Keratinocyte (primary cell): ENCODE results near the gene KRTAP3-2. TPM values are rescaled to one million over a fixed set of nuclear protein-coding genes. Genes with fewer than 3 reads are reported as not detected.
A peak's percentile ranks its signal among the peaks of the same experiment; 100 is the strongest.

Experiments used
- DNase-seq: peaks from one replicate; pipeline ENCODE4 v3.0.0-alpha.2; 2011; ENCODE audit warnings: low read depth, missing footprints, low spot score
- FAIRE-seq: peaks from 2 replicates; lab custom pipeline; 2011; peaks lifted over from hg19 to GRCh38; lab: Jason Lieb, UNC
- H2AFZ ChIP-seq: 2 replicates; pipeline ENCODE4 v1.6.0; 2012; ENCODE audit warnings: low read length, control low read depth, inconsistent platforms; ENCODE audit not compliant: control insufficient read depth
- H3K27ac ChIP-seq: 2 replicates; pipeline ENCODE4 v1.5.1; 2011; ENCODE audit warnings: low read length; ENCODE audit not compliant: control insufficient read depth, insufficient read depth
- H3K27me3 ChIP-seq: 3 replicates; pipeline ENCODE4 v1.6.0; 2011; ENCODE audit warnings: low read length; ENCODE audit not compliant: control insufficient read depth, insufficient read depth; ENCODE audit errors: extremely low read depth
- H3K36me3 ChIP-seq, 2 experiments: 2 replicates in 1 of 2; 3 replicates in 1 of 2; pipeline ENCODE4 v1.5.1; 2011; ENCODE audit warnings: low read length in 2 of 2, mild to moderate bottlenecking in 1 of 2; ENCODE audit not compliant: control insufficient read depth in 2 of 2, insufficient read depth in 2 of 2; ENCODE audit errors: extremely low read depth in 1 of 2
- H3K4me1 ChIP-seq: 3 replicates; pipeline ENCODE4 v1.5.1; 2011; ENCODE audit warnings: low read length; ENCODE audit not compliant: control insufficient read depth, insufficient read depth; ENCODE audit errors: extremely low read depth
- H3K4me2 ChIP-seq: 3 replicates; pipeline ENCODE4 v1.6.0; 2011; ENCODE audit warnings: low read depth, low read length; ENCODE audit not compliant: control insufficient read depth, insufficient read depth; ENCODE audit errors: extremely low read depth
- H3K4me3 ChIP-seq, 3 experiments: fragments of 200-600 bp in 1 of 3; sonication (generic) in 1 of 3; 2 replicates in 2 of 3; 3 replicates in 1 of 3; pipeline ENCODE4 v1.5.1; 2011 to 2016; ENCODE audit warnings: low read length in 3 of 3, mild to moderate bottlenecking in 3 of 3, control low read depth in 2 of 3, inconsistent platforms in 1 of 3, low read depth in 1 of 3, mixed read lengths in 1 of 3, mixed run types in 1 of 3, moderate library complexity in 1 of 3; ENCODE audit not compliant: control insufficient read depth in 2 of 3, insufficient read depth in 2 of 3; ENCODE audit errors: extremely low read depth in 1 of 3
- H3K79me2 ChIP-seq: 2 replicates; pipeline ENCODE4 v1.6.0; 2012; ENCODE audit warnings: low read length; ENCODE audit not compliant: control insufficient read depth, insufficient read depth
- H3K9ac ChIP-seq: 3 replicates; pipeline ENCODE4 v1.6.0; 2011; ENCODE audit warnings: low read length; ENCODE audit not compliant: control insufficient read depth, insufficient read depth; ENCODE audit errors: extremely low read depth
- H3K9me1 ChIP-seq: 3 replicates; pipeline ENCODE4 v1.6.0; 2011; ENCODE audit warnings: low read length; ENCODE audit not compliant: control insufficient read depth, insufficient read depth; ENCODE audit errors: extremely low read depth
- H3K9me3 ChIP-seq: 2 replicates; pipeline ENCODE4 v1.5.1; 2012; ENCODE audit warnings: low read depth, low read length; ENCODE audit not compliant: control insufficient read depth
- H4K20me1 ChIP-seq: 3 replicates; pipeline ENCODE4 v1.6.0; 2011; ENCODE audit warnings: low read length; ENCODE audit not compliant: control insufficient read depth, insufficient read depth; ENCODE audit errors: extremely low read depth
- CTCF ChIP-seq, 3 experiments: IDR thresholded peaks in 1 of 3; conservative IDR thresholded peaks in 1 of 3; optimal IDR thresholded peaks in 1 of 3; 2 replicates in 2 of 3; 3 replicates in 1 of 3; pipeline versions ENCODE3 to v1.5.1; 2011; ENCODE audit warnings: low read length in 3 of 3, mild to moderate bottlenecking in 3 of 3, moderate library complexity in 2 of 3, control low read depth in 1 of 3, inconsistent platforms in 1 of 3; ENCODE audit not compliant: insufficient read depth in 2 of 3; ENCODE audit errors: extremely low read depth in 1 of 3
- EZH2 ChIP-seq: IDR thresholded peaks from one replicate; pipeline ENCODE4 v1.6.1; 2012; ENCODE audit warnings: inconsistent platforms, mild to moderate bottlenecking, low read length, moderate library complexity
- dilution Hi-C: fragments of 300-500 bp; cut with MboI; formaldehyde crosslinking; loops from one replicate; pipeline ENCODE4 v1.7.0; 2020; ENCODE audit warnings: low sequenced_read_pairs; ENCODE audit not compliant: extremely low pct_ligation_motif_present
- polyA plus RNA-seq, 5 experiments: library from polyadenylated mRNA; depleted of rRNA in 3 of 5; stranded (reverse) in 3 of 5; stranded (forward) in 1 of 5; unstranded in 1 of 5; fragments of >200 nt; gene quantifications; 1 replicate in 1 of 5; 2 replicates in 3 of 5; 3 replicates in 1 of 5; pipeline versions ENCODE4 v1.2.1 to v1.2.3, GENCODE V29; 2011 to 2012; ENCODE audit warnings: missing spikeins in 2 of 5, low read depth in 1 of 5, low replicate concordance in 1 of 5

Gene KRTAP3-2
- polyA plus RNA-seq, 1 donor (not counting 4 experiments of a cell fraction or from before 2014, with no cell fraction given) = not detected

GRCh38 chr17:41009301-41009760 lies 9.6 kb upstream of the KRTAP3-2 start:
- no peaks in the 10 kb centered on the region for H3K36me3 ChIP-seq
- no peak overlapping the region for H3K27ac ChIP-seq
- dilution Hi-C loops = no loop called here
- H2AFZ ChIP-seq = no peak overlapping the region
- no peaks in the 10 kb centered on the region for H3K9me3 ChIP-seq
- FAIRE-seq = peak; percentile 9
- no peaks in the 10 kb centered on the region for H3K79me2 ChIP-seq
- TF ChIP-seq EZH2 = no peak
- no peak for TF ChIP-seq CTCF (optimal IDR thresholded peaks at IDR 0.05 in 1 of 3, IDR thresholded peaks at IDR 0.05 in 1 of 3, conservative IDR thresholded peaks at IDR 0.05 in 1 of 3; ENCODE audit: extremely low read depth in 1 of 3, insufficient read depth in 2 of 3, low read length in 3 of 3)
- DNase-seq = no peak
- no peaks in the 10 kb centered on the region for H3K9me1 ChIP-seq
- no peaks in the 10 kb centered on the region for H3K27me3 ChIP-seq
- H4K20me1 ChIP-seq = no peaks in the 10 kb centered on the region
- no peaks in the 10 kb centered on the region for H3K4me1 ChIP-seq
- H3K4me3 ChIP-seq = no peak overlapping the region
- H3K4me2 ChIP-seq = no peak overlapping the region
- H3K9ac ChIP-seq = no peak overlapping the region

GRCh38 chr17:41008811-41009210 lies 9.1 kb upstream of the KRTAP3-2 start, which contains the start of gene KRTAP3-1:
KRTAP3-1 (minus strand) TSS chr17:41009128; CDS start chr17:41009074, 54 bp downstream.
- no peaks in the 10 kb centered on the region for H3K79me2 ChIP-seq
- H3K36me3 ChIP-seq = no peaks in the 10 kb centered on the region
- H3K4me2 ChIP-seq = no peak within 1 kb of the TSS
- H3K27ac ChIP-seq = no peak within 1 kb of the TSS
- H3K4me1 ChIP-seq = no peaks in the 10 kb centered on the region
- no peaks in the 10 kb centered on the region for H3K9me3 ChIP-seq
- H4K20me1 ChIP-seq = no peaks in the 10 kb centered on the region
- H3K9ac ChIP-seq = no peak within 1 kb of the TSS
- H3K9me1 ChIP-seq = no peaks in the 10 kb centered on the region
- no peaks in the 10 kb centered on the region for H3K27me3 ChIP-seq
- dilution Hi-C loops = no loop called here
- no peak within 1 kb of the TSS for H2AFZ ChIP-seq
- H3K4me3 ChIP-seq = no peak within 1 kb of the TSS
- FAIRE-seq = no peak
- TF ChIP-seq EZH2 = no peak
- TF ChIP-seq CTCF (optimal IDR thresholded peaks at IDR 0.05 in 1 of 3, IDR thresholded peaks at IDR 0.05 in 1 of 3, conservative IDR thresholded peaks at IDR 0.05 in 1 of 3; ENCODE audit: extremely low read depth in 1 of 3, insufficient read depth in 2 of 3, low read length in 3 of 3) = no peak
- DNase-seq = no peak
